ENCODE measurements around the gene PSEN1.

The PSEN1 gene

GRCh38 chr14:73116079-73116665 is 20.1 kb upstream of the PSEN1 start:
- no peak for TF ChIP-seq SPI1 (IDR thresholded peaks at IDR 0.05; ENCODE audit: borderline replicate concordance, low read depth)
- TF ChIP-seq, protein P1, sequence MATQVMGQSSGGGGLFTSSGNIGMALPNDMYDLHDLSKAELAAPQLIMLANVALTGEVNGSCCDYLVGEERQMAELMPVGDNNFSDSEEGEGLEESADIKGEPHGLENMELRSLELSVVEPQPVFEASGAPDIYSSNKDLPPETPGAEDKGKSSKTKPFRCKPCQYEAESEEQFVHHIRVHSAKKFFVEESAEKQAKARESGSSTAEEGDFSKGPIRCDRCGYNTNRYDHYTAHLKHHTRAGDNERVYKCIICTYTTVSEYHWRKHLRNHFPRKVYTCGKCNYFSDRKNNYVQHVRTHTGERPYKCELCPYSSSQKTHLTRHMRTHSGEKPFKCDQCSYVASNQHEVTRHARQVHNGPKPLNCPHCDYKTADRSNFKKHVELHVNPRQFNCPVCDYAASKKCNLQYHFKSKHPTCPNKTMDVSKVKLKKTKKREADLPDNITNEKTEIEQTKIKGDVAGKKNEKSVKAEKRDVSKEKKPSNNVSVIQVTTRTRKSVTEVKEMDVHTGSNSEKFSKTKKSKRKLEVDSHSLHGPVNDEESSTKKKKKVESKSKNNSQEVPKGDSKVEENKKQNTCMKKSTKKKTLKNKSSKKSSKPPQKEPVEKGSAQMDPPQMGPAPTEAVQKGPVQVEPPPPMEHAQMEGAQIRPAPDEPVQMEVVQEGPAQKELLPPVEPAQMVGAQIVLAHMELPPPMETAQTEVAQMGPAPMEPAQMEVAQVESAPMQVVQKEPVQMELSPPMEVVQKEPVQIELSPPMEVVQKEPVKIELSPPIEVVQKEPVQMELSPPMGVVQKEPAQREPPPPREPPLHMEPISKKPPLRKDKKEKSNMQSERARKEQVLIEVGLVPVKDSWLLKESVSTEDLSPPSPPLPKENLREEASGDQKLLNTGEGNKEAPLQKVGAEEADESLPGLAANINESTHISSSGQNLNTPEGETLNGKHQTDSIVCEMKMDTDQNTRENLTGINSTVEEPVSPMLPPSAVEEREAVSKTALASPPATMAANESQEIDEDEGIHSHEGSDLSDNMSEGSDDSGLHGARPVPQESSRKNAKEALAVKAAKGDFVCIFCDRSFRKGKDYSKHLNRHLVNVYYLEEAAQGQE (IDR thresholded peaks at IDR 0.05; ENCODE audit: insufficient replicate concordance, low read depth) = no peak
- no peak for TF ChIP-seq GABPA (IDR thresholded peaks at IDR 0.05; ENCODE audit: low read depth)
- TF ChIP-seq POLR2AphosphoS5 (IDR thresholded peaks at IDR 0.05; ENCODE audit: low read depth) = no peak
- TF ChIP-seq, protein P2, sequence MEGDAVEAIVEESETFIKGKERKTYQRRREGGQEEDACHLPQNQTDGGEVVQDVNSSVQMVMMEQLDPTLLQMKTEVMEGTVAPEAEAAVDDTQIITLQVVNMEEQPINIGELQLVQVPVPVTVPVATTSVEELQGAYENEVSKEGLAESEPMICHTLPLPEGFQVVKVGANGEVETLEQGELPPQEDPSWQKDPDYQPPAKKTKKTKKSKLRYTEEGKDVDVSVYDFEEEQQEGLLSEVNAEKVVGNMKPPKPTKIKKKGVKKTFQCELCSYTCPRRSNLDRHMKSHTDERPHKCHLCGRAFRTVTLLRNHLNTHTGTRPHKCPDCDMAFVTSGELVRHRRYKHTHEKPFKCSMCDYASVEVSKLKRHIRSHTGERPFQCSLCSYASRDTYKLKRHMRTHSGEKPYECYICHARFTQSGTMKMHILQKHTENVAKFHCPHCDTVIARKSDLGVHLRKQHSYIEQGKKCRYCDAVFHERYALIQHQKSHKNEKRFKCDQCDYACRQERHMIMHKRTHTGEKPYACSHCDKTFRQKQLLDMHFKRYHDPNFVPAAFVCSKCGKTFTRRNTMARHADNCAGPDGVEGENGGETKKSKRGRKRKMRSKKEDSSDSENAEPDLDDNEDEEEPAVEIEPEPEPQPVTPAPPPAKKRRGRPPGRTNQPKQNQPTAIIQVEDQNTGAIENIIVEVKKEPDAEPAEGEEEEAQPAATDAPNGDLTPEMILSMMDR (IDR thresholded peaks at IDR 0.05; ENCODE audit: insufficient read depth, low read length) = no peak
- no peak for DNase-seq (ENCODE audit: low read depth in 1 of 2, low spot score in 1 of 2)
- H3K27ac ChIP-seq (replicated peaks) = no peak overlapping the region

DNA sequence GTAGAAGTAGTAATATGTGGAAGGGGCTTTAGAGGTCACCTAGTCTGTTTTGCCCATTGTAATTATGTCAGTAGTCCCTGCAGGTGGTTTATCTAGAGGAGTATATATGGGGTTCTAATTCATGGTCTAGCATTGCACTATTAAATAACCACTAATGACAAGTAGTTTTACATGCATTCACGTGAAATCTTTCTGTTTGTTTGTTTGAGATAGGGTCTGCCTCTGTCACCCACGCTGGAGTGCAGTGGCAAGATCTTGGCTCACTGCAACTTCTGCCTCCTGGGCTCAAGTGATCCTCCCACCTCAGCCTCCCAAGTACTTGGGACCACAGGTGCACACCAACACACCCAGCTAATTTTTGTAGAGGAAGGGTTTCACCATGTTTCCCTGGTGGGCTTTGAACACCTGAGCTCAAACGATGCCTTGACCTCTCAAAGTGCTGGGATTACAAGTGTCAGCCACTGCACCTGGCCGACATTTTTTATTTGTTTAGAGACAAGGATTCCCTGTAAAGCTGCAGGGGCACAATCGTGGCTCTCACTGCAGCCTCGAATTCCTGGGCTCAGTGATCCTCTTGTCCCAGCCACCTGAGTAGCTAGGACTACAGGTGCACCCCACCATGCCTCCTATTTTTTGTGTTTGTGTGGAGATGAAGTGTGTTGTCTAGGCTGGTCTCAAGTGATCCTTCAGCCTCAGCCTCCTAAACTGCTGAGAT is 12.0 kb upstream of the PSEN1 start:
- TF ChIP-seq, protein P1 (IDR thresholded peaks at IDR 0.05; ENCODE audit: insufficient replicate concordance, low read depth) = no peak
- no peak for TF ChIP-seq GABPA (IDR thresholded peaks at IDR 0.05; ENCODE audit: low read depth)
- no peak for TF ChIP-seq SPI1 (IDR thresholded peaks at IDR 0.05; ENCODE audit: borderline replicate concordance, low read depth)
- TF ChIP-seq POLR2AphosphoS5 (IDR thresholded peaks at IDR 0.05; ENCODE audit: low read depth) = no peak
- TF ChIP-seq, protein P2 (IDR thresholded peaks at IDR 0.05; ENCODE audit: insufficient read depth, low read length) = no peak
- H3K27me3 ChIP-seq (ENCODE audit: insufficient read depth, poor library complexity, severe bottlenecking) = no peaks in the 10 kb centered on the region
- no peak overlapping the region for H3K4me3 ChIP-seq (replicated peaks; ENCODE audit: insufficient read depth, low read length)
- DNase-seq (ENCODE audit: low read depth in 1 of 2, low spot score in 1 of 2) = no peak
- no peak overlapping the region for H3K27ac ChIP-seq (replicated peaks)

More at GRCh38 chr14:73116079-73116665, 20.1 kb upstream of the PSEN1 start:
- Histone ChIP-seq H3K27me3 (ENCODE audit: insufficient read depth, poor library complexity, severe bottlenecking) (no peaks in the 10 kb centered on the region), H3K4me3 (replicated peaks; ENCODE audit: insufficient read depth, low read length) (no peak overlapping the region)

DNA sequence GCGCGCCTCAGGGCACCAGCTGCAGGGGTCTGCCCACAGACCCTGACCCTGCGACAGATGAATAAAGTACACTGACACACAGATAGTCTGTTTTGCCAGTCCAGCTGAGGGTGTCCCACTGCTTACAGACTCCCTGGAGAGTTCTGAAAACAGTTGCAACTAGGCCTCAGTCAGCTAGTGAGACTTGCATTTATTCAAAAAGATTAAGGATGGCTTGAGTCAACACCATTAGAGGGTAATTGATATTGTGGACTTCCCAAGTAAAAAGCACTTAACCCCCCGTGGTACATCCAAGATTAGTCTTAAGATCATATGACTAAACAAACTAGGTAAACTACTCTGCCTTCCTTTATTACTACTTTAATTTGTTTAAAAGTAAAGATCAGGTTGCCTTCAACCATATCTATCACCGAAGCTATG is 11.1 kb upstream of the PSEN1 start:
- TF ChIP-seq, protein P1 (IDR thresholded peaks at IDR 0.05; ENCODE audit: insufficient replicate concordance, low read depth) = no peak
- no peak for TF ChIP-seq SPI1 (IDR thresholded peaks at IDR 0.05; ENCODE audit: borderline replicate concordance, low read depth)
- TF ChIP-seq POLR2AphosphoS5 (IDR thresholded peaks at IDR 0.05; ENCODE audit: low read depth) = no peak
- no peak for TF ChIP-seq GABPA (IDR thresholded peaks at IDR 0.05; ENCODE audit: low read depth)
- TF ChIP-seq, protein P2 (IDR thresholded peaks at IDR 0.05; ENCODE audit: insufficient read depth, low read length) = no peak
- H3K4me3 ChIP-seq (replicated peaks; ENCODE audit: insufficient read depth, low read length) = no peak overlapping the region
- DNase-seq (ENCODE audit: low read depth in 1 of 2, low spot score in 1 of 2) = no peak
- H3K27me3 ChIP-seq (ENCODE audit: insufficient read depth, poor library complexity, severe bottlenecking) = no peaks in the 10 kb centered on the region
- H3K27ac ChIP-seq (replicated peaks) = no peak overlapping the region

All from HL-60 (cell line).